Kidney (tissue), 14 donors: ENCODE data around the gene CAPN14. TPM values are rescaled to one million over a fixed set of nuclear protein-coding genes. Genes with fewer than 3 reads are reported as not detected.

Source experiments
- DNase-seq, 5 donors: peaks; one replicate each; pipeline ENCODE4 v3.0.0-alpha.2; 2013 to 2020
- FAIRE-seq: peaks from 2 replicates; lab custom pipeline; 2012; peaks lifted over from hg19 to GRCh38; lab: Jason Lieb, UNC
- H3K27ac ChIP-seq, 2 donors: one replicate each; pipeline ENCODE4 v1.7.0; 2013; ENCODE audit warnings: low read depth in 2 of 2, low read length in 2 of 2, inconsistent platforms in 1 of 2
- H3K27me3 ChIP-seq: one replicate; pipeline ENCODE4 v1.7.1; 2013; ENCODE audit warnings: low read length, inconsistent platforms; ENCODE audit not compliant: control insufficient read depth, insufficient read depth
- H3K36me3 ChIP-seq, 3 donors: one replicate each; pipeline versions ENCODE4 v1.7.0 to v1.7.1; 2013; ENCODE audit warnings: low read length in 3 of 3, control low read depth in 1 of 3, inconsistent platforms in 1 of 3; ENCODE audit not compliant: insufficient read depth in 3 of 3, control insufficient read depth in 2 of 3
- H3K4me1 ChIP-seq, 3 donors: one replicate each; pipeline versions ENCODE4 v1.7.0 to v1.7.1; 2013; ENCODE audit warnings: low read length in 3 of 3, inconsistent platforms in 1 of 3, low read depth in 1 of 3; ENCODE audit not compliant: control insufficient read depth in 2 of 3, insufficient read depth in 2 of 3
- H3K4me3 ChIP-seq, 3 donors: one replicate each; pipeline versions ENCODE4 v1.7.0 to v1.8.1; 2013; ENCODE audit warnings: low read length in 3 of 3, control low read depth in 1 of 3, inconsistent platforms in 1 of 3
- H3K9ac ChIP-seq, 3 donors: one replicate each; pipeline versions ENCODE4 v1.7.0 to v1.7.1; 2013; ENCODE audit warnings: low read length in 3 of 3, control low read depth in 1 of 3, inconsistent platforms in 1 of 3
- H3K9me3 ChIP-seq, 3 donors: one replicate each; pipeline versions ENCODE4 v1.7.0 to v1.7.1; 2013; ENCODE audit warnings: low read length in 3 of 3, control low read depth in 1 of 3, inconsistent platforms in 1 of 3; ENCODE audit not compliant: control insufficient read depth in 2 of 3, insufficient read depth in 1 of 3
- intact Hi-C: fragments of 100-400 bp; cut with DNase I; formaldehyde crosslinking; loops from one replicate; pipeline ENCODE4 v1.11.1; 2022
- polyA plus RNA-seq: library from polyadenylated mRNA; stranded (reverse); fragments of 350-450 nt; fragmentation: Illumina TruSeq; extraction: RNeasy Lipid Tissue Mini Kit (QIAGEN cat#74804); gene quantifications from one replicate; pipeline ENCODE4 v1.2.3, GENCODE V29; 2014; ENCODE audit warnings: low read depth, low replicate concordance; ENCODE audit not compliant: insufficient read depth
- total RNA-seq: library from RNA; stranded (reverse); fragmentation: NEBNext Ultra II Directional; extraction: Animal tissue kit (Norgen Biotek cat#: 25700); gene quantifications from one replicate; pipeline ENCODE4 v1.2.1, GENCODE V29; 2021
- TF ChIP-seq, protein P1 (sequence below): IDR thresholded peaks from 3 replicates; pipeline ENCODE4 v1.5.1; 2012; ENCODE audit warnings: mild to moderate bottlenecking, moderate library complexity, borderline replicate concordance; ENCODE audit not compliant: insufficient read depth; ENCODE audit errors: extremely low read depth
- donor health status: control.
- donor health status: control.
- donor health status: control.
- donor health status: control.
- donor health status: control.
- donor health status: DM: yes; HTN: yes; CAD: no.
- donor health status: Normal renal cell carcinoma (clear cell type).

CAPN14 gene
- total and polyA plus RNA-seq, 2 donors from 2014 or later = 0.22 to 0.25 TPM

DNA sequence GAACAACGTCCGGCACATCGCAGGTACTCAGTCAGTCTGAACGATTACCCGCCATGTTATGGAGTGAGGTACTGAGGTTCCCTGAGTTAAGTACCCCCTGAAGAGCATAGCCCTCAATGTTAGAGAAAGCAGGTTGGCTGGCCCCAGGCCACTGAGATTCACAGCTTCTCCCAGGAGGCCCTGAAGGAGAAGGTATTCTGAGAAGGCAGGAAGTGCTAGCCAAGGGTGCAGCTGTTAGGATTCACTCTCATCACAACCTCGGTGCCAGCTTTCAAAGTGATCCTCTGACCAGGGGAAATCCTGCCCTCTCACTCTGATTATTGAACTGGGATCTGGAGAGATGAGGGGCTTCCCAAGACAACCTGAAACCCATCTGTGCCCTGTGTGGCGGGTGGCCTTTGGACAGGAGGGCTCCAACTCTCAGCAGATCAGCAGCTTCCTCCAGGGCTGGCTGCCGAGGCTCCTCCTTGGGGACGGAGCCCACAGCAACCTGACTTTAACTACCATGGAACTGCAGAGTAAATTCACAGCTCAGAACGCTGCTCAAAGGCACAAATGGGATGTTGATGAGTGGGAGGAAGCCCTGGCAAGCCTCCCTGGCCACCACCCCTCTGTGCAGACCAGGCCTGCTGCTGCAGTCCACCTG is 24.4 kb upstream of the CAPN14 start:
- H3K36me3 ChIP-seq = no peaks in the 10 kb centered on the region
- H3K27me3 ChIP-seq = no peaks in the 10 kb centered on the region
- intact Hi-C loops = no loop called here
- no peaks in the 10 kb centered on the region for H3K9me3 ChIP-seq
- peaks cover 0 to 11% (median 0%) of the 10 kb centered on the region in 3 donors for H3K4me1 ChIP-seq
- no peak for FAIRE-seq
- H3K4me3 ChIP-seq = no peak overlapping the region
- no peak for DNase-seq
- H3K27ac ChIP-seq = no peak overlapping the region
- no peak overlapping the region for H3K9ac ChIP-seq
- TF ChIP-seq, protein P1, sequence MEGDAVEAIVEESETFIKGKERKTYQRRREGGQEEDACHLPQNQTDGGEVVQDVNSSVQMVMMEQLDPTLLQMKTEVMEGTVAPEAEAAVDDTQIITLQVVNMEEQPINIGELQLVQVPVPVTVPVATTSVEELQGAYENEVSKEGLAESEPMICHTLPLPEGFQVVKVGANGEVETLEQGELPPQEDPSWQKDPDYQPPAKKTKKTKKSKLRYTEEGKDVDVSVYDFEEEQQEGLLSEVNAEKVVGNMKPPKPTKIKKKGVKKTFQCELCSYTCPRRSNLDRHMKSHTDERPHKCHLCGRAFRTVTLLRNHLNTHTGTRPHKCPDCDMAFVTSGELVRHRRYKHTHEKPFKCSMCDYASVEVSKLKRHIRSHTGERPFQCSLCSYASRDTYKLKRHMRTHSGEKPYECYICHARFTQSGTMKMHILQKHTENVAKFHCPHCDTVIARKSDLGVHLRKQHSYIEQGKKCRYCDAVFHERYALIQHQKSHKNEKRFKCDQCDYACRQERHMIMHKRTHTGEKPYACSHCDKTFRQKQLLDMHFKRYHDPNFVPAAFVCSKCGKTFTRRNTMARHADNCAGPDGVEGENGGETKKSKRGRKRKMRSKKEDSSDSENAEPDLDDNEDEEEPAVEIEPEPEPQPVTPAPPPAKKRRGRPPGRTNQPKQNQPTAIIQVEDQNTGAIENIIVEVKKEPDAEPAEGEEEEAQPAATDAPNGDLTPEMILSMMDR = no peak

DNA sequence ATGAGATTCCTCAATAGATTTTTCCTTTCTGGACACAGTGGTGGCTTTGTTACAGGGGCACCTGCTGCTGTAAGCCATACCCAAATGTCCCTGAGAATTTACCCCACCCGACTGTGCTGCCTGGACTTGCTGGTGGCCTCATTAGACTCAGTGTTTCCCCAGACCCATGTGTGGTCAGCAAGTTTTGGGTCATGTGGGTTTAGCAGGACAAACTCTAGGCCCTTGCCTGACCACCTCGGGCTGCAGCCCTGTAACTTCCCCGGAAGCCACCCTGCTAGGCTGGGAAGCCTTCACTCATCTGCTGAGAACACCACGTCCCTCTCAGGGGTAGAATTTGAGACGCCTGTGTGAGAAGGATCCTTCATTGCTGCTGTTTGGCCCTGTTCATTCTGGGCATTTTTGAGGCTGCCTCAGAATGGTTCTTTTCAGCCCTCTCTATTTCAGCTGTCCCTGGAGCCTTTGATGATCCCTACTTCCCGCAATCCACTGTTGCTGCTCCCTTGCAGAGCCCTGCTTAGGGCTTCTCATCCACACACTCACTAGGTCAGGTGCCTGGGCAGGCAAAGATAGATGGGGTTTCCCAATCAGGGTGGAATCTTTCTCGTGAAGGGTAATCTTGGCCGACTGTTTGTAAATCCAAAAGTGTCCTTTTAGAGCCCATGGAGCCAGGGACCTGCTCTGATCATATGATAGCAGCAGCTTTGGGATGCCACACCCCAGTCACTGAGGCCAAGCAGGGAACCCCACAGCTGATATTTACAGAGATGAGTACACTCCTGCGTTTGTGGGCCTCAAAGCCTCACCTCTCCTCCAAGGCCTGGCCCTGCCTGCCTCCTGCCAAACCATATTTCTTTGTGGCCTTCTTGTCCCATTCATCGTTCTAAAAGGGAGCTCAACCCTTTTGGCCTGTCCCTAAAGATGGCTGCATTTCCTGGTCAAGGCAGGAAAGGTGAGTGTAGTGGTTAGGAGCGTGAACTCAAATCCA is 23.4 kb upstream of the CAPN14 start:
- peak overlapping the region; percentile 29 to 76 for H3K27ac ChIP-seq
- no peaks in the 10 kb centered on the region for H3K9me3 ChIP-seq
- intact Hi-C loops = no loop called here
- no peaks in the 10 kb centered on the region for H3K27me3 ChIP-seq
- peak overlapping the region in 1 of 3 donors; percentile 3 for H3K4me3 ChIP-seq
- peaks cover 0 to 11% (median 0%) of the 10 kb centered on the region in 3 donors for H3K4me1 ChIP-seq
- no peaks in the 10 kb centered on the region for H3K36me3 ChIP-seq
- H3K9ac ChIP-seq = no peak overlapping the region
- TF ChIP-seq, protein P1 = no peak
- DNase-seq (no peak), FAIRE-seq (no peak)

DNA sequence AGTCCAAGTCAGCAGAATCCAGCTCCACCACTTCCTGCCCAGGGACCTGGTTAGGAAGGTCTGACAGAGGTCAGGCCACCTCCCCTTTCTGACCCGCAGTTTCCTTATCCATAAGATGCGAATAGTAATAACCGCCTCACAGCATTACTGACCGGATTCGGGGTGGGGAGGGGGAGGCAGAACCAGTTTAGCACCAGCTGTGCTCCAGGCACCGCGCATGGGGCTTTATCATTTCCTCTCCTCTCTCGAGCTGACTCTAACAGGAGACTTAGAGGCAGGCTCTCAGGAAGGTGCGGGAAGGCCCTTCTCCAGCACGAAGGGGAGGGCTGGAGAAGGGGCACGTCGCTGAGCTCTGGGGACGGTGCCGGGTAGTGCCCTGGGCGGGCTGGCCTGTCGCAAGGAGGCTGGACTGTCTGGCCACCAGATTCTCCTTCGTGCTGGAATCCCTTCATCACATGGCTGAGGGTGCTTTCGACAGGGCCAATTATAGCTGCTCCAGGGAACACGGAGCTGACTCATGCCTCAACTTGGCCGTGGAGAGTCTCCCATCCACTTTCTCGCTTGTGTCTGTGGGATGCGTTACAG is 22.4 kb upstream of the CAPN14 start:
- no peak for FAIRE-seq
- Histone ChIP-seq H3K9ac (peak overlapping the region in 1 of 3 donors; percentile 58), H3K4me1 (peaks cover 0 to 13% (median 0%) of the 10 kb centered on the region in 3 donors), H3K36me3 (no peaks in the 10 kb centered on the region), H3K9me3 (no peaks in the 10 kb centered on the region), H3K4me3 (peak overlapping the region in 1 of 3 donors; percentile 15), H3K27ac (peak overlapping the region; percentile 38 to 76), H3K27me3 (no peaks in the 10 kb centered on the region)
- intact Hi-C loops = no loop called here
- TF ChIP-seq, protein P1 = no peak
- no peak for DNase-seq
